Tibial nerve (tissue), 4 donors: Measurements from ENCODE around the gene SNCG. TPM values are rescaled to one million over a fixed set of nuclear protein-coding genes. Genes with fewer than 3 reads are reported as not detected.

ENCODE experiments used
- DNase-seq, 2 donors: peaks; one replicate each; pipeline ENCODE4 v3.0.0-alpha.2; 2019; ENCODE audit warnings: low spot score in 2 of 2
- H3K27ac ChIP-seq, 4 donors: fragments of 200-600 bp; sonication (generic) in 3 of 4; one replicate each; pipeline ENCODE4 v1.5.1; 2017 to 2019; ENCODE audit warnings: mild to moderate bottlenecking in 1 of 4
- H3K27me3 ChIP-seq, 2 donors: fragments of 200-600 bp; sonication (generic) in 1 of 2; one replicate each; pipeline versions ENCODE4 v1.5.1 to v1.6.0; 2017 to 2019
- H3K36me3 ChIP-seq, 3 donors: fragments of 200-600 bp; sonication (generic); one replicate each; pipeline ENCODE4 v1.5.1; 2018 to 2019
- H3K4me1 ChIP-seq, 4 donors: fragments of 200-600 bp; sonication (generic) in 3 of 4; one replicate each; pipeline ENCODE4 v1.5.1; 2017 to 2019
- H3K4me3 ChIP-seq, 4 donors: fragments of 200-600 bp; sonication (generic) in 3 of 4; one replicate each; pipeline ENCODE4 v1.5.1; 2017 to 2019; ENCODE audit warnings: mild to moderate bottlenecking in 1 of 4, moderate library complexity in 1 of 4
- H3K9me3 ChIP-seq, 4 donors: fragments of 200-600 bp; sonication (generic) in 3 of 4; one replicate each; pipeline ENCODE4 v1.5.1; 2017 to 2019
- CTCF ChIP-seq, 5 experiments: fragments of 200-600 bp in 3 of 5; fragments of 450-650 bp in 2 of 5; sonication (generic) in 3 of 5; IDR thresholded peaks; one replicate each; pipeline ENCODE4 v1.5.1; 2016 to 2019; ENCODE audit warnings: antibody characterized with exemption in 5 of 5, mild to moderate bottlenecking in 3 of 5, moderate library complexity in 2 of 5
- EP300 ChIP-seq, 2 donors: sonication (generic); formaldehyde crosslinking; IDR thresholded peaks; one replicate each; pipeline ENCODE4 v1.6.1; 2017; ENCODE audit warnings: antibody characterized with exemption in 2 of 2, mild to moderate bottlenecking in 1 of 2
- POLR2A ChIP-seq, 2 donors: fragments of 450-650 bp; IDR thresholded peaks; one replicate each; pipeline ENCODE4 v1.6.1; 2017; ENCODE audit warnings: antibody characterized with exemption in 2 of 2, mild to moderate bottlenecking in 2 of 2, moderate library complexity in 2 of 2
- WGBS, 2 donors: methylation state at CpG; one replicate each; pipeline ENCODE4 v1.1.5; 2018; 5-methylcytosine and 5-hydroxymethylcytosine counted together
- total RNA-seq, 4 donors: library from RNA; depleted of rRNA; stranded (reverse); fragments of >200 nt; gene quantifications; one replicate each; pipeline ENCODE4 v1.1.0, GENCODE V29; 2016

SNCG gene
- total RNA-seq, 4 donors from 2014 or later, result 86.1 to 213 (median 119) TPM

GRCh38 chr10:86956848-86957448 lies 1.5 kb upstream of the SNCG start:
- H3K4me1 ChIP-seq, result peaks cover 3 to 83% (median 55%) of the 10 kb centered on the region in 4 donors
- DNase-seq, result no peak

GRCh38 chr10:86957471-86958115 lies 806 bp upstream of the SNCG start, which contains the start of gene MMRN2:
MMRN2 (minus strand) TSS chr10:86957615; CDS start chr10:86957541, 74 bp downstream.
- 43 to 55% methylated on average over 7 to 8 of the region's 9 CpGs for WGBS, 2 donors
- DNase-seq, result no peak
- TF ChIP-seq CTCF (IDR thresholded peaks at IDR 0.05), result no peak
- TF ChIP-seq POLR2A (IDR thresholded peaks at IDR 0.05), result no peak
- TF ChIP-seq EP300 (IDR thresholded peaks at IDR 0.05), result no peak
- Histone ChIP-seq H3K27me3 (no peaks in the 10 kb centered on the region), H3K9me3 (peaks cover 0 to 4% (median 0%) of the 10 kb centered on the region in 4 donors), H3K36me3 (no peaks in the 10 kb centered on the region), H3K27ac (peak within 1 kb of the TSS; percentile 67 to 94 (median 84)), H3K4me1 (peaks cover 3 to 88% (median 55%) of the 10 kb centered on the region in 4 donors), H3K4me3 (peak within 1 kb of the TSS; percentile 11 to 44 (median 23))

More at GRCh38 chr10:86956848-86957448, 1.5 kb upstream of the SNCG start:
- TF ChIP-seq POLR2A (IDR thresholded peaks at IDR 0.05), result no peak
- no peak for TF ChIP-seq EP300 (IDR thresholded peaks at IDR 0.05)
- TF ChIP-seq CTCF (IDR thresholded peaks at IDR 0.05), result no peak
- no peaks in the 10 kb centered on the region for H3K27me3 ChIP-seq
- H3K36me3 ChIP-seq, result no peaks in the 10 kb centered on the region
- peak overlapping the region; percentile 66 to 94 (median 84) for H3K27ac ChIP-seq
- 52 to 75% methylated on average over 7 of the region's 7 CpGs for WGBS, 2 donors
- peaks cover 0 to 9% (median 0%) of the 10 kb centered on the region in 4 donors for H3K9me3 ChIP-seq
- H3K4me3 ChIP-seq, result peak overlapping the region in 1 of 4 donors; percentile 44

GRCh38 chr10:86958901-86959736 lies 720 bp downstream of the SNCG start:
- DNase-seq, result no peak
- WGBS, 2 donors, result 27 to 38% methylated on average over 16 of the region's 16 CpGs
- H3K27me3 ChIP-seq, result no peaks in the 10 kb centered on the region
- TF ChIP-seq EP300 (IDR thresholded peaks at IDR 0.05), result peak in 1 of 2 donors; percentile 33
- TF ChIP-seq CTCF (IDR thresholded peaks at IDR 0.05), result no peak
- no peak for TF ChIP-seq POLR2A (IDR thresholded peaks at IDR 0.05)
- peak overlapping the region; percentile 67 to 94 (median 84) for H3K27ac ChIP-seq
- peaks cover 3 to 83% (median 48%) of the 10 kb centered on the region in 4 donors for H3K4me1 ChIP-seq
- H3K9me3 ChIP-seq, result no peaks in the 10 kb centered on the region
- peak overlapping the region; percentile 11 to 44 (median 23) for H3K4me3 ChIP-seq
- H3K36me3 ChIP-seq, result no peaks in the 10 kb centered on the region

- H3K4me1 ChIP-seq, result peaks cover 3 to 83% (median 46%) of the 10 kb centered on the region in 4 donors
- no peaks in the 10 kb centered on the region for H3K36me3 ChIP-seq
- DNase-seq, result no peak
- peak overlapping the region in 2 of 4 donors; percentile 15 to 44 for H3K4me3 ChIP-seq
- no peaks in the 10 kb centered on the region for H3K27me3 ChIP-seq
- WGBS, 2 donors, result 58 to 100% methylated on average over 2 of the region's 2 CpGs
- H3K27ac ChIP-seq, result peak overlapping the region; percentile 67 to 94 (median 84)
- H3K9me3 ChIP-seq, result no peaks in the 10 kb centered on the region
- TF ChIP-seq POLR2A (IDR thresholded peaks at IDR 0.05), result no peak
- TF ChIP-seq EP300 (IDR thresholded peaks at IDR 0.05), result no peak
- TF ChIP-seq CTCF (IDR thresholded peaks at IDR 0.05), result no peak
Measured at GRCh38 chr10:86959737-86960002, 1.3 kb downstream of the SNCG start.
